Memory B cell (primary cell): Measurements from ENCODE around the gene FBN1.

Source experiments
- ATAC-seq: fragments of 150-1000 bp; cut with Tn5 transposase; 2 replicates; pipeline ENCODE4 v1.10.0; 2021; ENCODE audit warnings: low read depth, mild to moderate bottlenecking, moderate library complexity
- DNase-seq, 2 donors: peaks; one replicate each; pipeline ENCODE4 v3.0.0; 2022; ENCODE audit warnings: low spot score in 2 of 2
- H3K27ac Mint-ChIP-seq: one replicate; pipeline ENCODE4 v1.8.0; 2022; ENCODE audit warnings: mild to moderate bottlenecking, moderate library complexity, mixed read lengths
- H3K27me3 Mint-ChIP-seq: one replicate; pipeline ENCODE4 v1.8.0; 2022; ENCODE audit warnings: mixed read lengths
- H3K36me3 Mint-ChIP-seq: one replicate; pipeline ENCODE4 v1.8.0; 2022; ENCODE audit warnings: mild to moderate bottlenecking, mixed read lengths
- H3K4me1 Mint-ChIP-seq: one replicate; pipeline ENCODE4 v1.8.0; 2022; ENCODE audit warnings: mixed read lengths
- H3K4me3 Mint-ChIP-seq: one replicate; pipeline ENCODE4 v1.8.0; 2022; ENCODE audit warnings: mild to moderate bottlenecking, moderate library complexity, mixed read lengths
- H3K9me3 Mint-ChIP-seq: one replicate; pipeline ENCODE4 v1.8.0; 2022; ENCODE audit warnings: mixed read lengths

FBN1 gene

DNA sequence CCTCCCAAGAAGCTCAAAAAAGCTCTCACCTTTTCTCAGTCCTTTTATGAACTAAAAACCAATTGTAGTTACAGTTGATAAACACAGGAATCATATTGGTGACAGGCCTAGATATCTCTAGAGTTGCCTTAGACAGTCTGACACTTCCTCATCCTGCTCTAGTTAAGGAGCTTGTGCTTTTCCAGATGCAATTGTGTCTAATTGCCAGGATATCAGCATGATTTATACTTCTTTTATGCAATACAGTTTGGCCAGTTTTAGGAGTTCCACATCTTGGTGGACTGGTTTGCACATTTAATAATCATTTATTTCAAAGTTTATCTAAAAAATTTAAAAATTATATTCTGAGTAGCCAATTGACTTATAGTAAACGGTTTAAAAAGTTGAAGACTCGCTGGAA lies 218.6 kb downstream of the FBN1 start:
- Mint-ChIP-seq H3K36me3 (no peaks in the 10 kb centered on the region), H3K4me3 (no peak overlapping the region), H3K4me1 (peaks cover 2% of the 10 kb centered on the region), H3K27me3 (no peaks in the 10 kb centered on the region), H3K27ac (no peak overlapping the region), H3K9me3 (no peaks in the 10 kb centered on the region)
- DNase-seq, result no peak
- no peak for ATAC-seq

DNA sequence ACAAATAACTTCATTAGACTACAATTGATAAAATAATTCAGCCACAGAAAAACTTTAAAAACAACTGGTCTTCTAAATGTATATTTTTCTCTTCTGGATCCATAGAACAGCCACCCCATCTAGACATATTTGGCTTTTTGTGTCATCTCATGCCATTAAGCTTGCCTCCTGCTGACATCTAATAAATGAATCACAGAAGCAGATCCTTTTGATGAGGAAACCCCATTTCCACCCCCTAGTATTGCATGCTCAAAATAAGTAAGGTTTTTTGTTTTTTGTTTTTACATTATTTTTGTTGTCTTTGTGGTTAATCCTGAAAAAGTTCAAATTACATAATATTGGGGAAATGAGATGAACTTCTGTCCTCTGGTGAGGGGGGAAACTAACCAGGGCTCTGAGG lies 219.5 kb downstream of the FBN1 start:
- DNase-seq (no peak), ATAC-seq (no peak)
- Mint-ChIP-seq H3K9me3 (no peaks in the 10 kb centered on the region), H3K27ac (no peak overlapping the region), H3K27me3 (no peaks in the 10 kb centered on the region), H3K4me1 (peaks cover 2% of the 10 kb centered on the region), H3K36me3 (no peaks in the 10 kb centered on the region), H3K4me3 (no peak overlapping the region)

DNA sequence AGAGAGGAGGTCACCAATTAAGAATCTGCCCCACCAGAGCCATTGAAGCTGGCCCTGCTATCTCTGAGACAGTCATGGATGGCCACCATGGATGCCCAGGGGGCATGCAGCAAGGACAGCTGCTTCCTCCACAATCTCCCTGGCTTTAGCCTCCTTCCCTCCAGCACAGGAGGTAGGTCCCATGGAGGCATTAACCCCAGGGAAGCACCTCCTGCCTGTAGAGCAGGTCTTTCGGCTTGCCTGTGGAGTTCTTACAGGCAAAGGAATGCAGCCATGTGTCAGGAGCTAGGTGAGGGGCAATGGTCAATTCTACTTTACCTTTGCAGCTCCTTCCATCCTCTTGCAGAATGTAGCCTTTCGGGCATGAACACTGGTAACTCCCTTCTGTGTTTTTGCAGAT lies 220.5 kb downstream of the FBN1 start:
- ATAC-seq (no peak), DNase-seq (no peak)
- H3K4me3 Mint-ChIP-seq, result no peak overlapping the region
- no peaks in the 10 kb centered on the region for H3K9me3 Mint-ChIP-seq
- H3K27ac Mint-ChIP-seq, result no peak overlapping the region
- peaks cover 2% of the 10 kb centered on the region for H3K4me1 Mint-ChIP-seq
- no peaks in the 10 kb centered on the region for H3K27me3 Mint-ChIP-seq
- no peaks in the 10 kb centered on the region for H3K36me3 Mint-ChIP-seq

DNA sequence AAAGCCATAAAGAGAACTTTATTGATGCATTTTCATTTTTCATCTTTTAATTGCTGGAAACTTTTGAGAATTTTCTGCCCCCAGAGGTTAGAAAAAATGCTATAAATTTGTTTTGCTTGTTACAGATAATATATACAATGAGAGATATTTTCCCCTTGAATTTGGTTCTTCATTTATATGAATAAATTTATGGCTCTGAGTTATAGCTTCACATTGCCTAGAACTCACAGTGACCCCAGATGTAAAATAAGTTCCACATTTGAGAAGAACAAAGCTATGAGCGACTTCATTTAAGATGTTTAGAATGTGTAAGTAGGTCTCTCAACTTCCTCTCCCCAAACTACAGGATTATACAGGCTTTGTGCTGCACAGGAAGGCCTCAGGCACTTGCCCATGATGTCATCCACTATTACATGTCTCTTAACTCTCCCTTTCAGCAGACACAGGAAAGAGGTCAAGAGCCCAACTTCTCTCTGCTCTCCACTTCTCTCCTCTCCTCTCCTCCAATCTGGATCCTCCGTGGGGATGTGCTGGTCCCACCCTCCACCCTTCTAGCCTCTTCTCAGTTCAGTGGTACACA lies 221.5 kb downstream of the FBN1 start:
- Mint-ChIP-seq H3K27ac (no peak overlapping the region), H3K9me3 (no peaks in the 10 kb centered on the region), H3K36me3 (no peaks in the 10 kb centered on the region), H3K4me3 (no peak overlapping the region), H3K4me1 (peaks cover 2% of the 10 kb centered on the region), H3K27me3 (no peaks in the 10 kb centered on the region)
- ATAC-seq, result no peak
- no peak for DNase-seq

DNA sequence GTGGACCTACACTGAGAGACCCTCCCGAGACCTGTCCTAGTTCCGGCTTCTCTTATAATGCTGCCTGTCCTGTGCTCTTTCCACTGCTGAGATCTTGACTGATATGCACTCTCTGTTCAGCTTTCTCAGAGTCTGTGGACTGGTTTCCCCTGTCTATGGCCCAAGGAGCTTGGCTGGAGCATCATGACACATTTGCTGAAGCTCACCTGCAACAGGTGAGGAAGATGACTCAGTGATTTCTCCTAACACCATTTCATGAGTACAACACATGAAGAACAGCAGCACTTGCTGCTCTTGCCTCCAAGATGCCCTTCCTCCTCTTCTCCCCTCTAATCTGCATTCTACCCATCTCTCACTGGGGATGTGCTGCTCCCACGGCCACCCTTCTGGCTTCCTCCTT lies 222.2 kb downstream of the FBN1 start:
- H3K9me3 Mint-ChIP-seq, result no peaks in the 10 kb centered on the region
- ATAC-seq (no peak), DNase-seq (no peak)
- no peaks in the 10 kb centered on the region for H3K36me3 Mint-ChIP-seq
- peaks cover 2% of the 10 kb centered on the region for H3K4me1 Mint-ChIP-seq
- no peak overlapping the region for H3K27ac Mint-ChIP-seq
- H3K4me3 Mint-ChIP-seq, result no peak overlapping the region
- no peaks in the 10 kb centered on the region for H3K27me3 Mint-ChIP-seq

DNA sequence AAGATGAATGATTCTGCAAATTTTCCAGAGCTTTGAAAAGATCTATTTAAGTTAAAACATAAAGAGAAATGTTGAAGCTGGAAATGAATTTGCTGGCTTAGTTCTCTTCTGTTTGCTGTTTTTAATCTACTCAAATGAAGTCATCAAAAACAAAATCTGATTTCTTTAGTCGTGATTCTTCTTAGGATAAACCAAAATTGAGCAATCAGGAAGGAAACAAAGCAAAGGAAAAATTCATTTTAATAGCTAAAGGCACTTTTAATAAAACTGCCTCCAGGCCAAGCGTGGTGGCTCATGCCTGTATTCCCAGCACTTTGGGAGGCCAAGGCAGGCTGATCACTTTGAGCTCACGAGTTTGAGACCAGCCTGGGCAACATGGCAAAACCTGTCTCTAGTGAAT lies 223.1 kb downstream of the FBN1 start:
- Mint-ChIP-seq H3K27me3 (peaks cover 2% of the 10 kb centered on the region), H3K4me3 (no peak overlapping the region), H3K9me3 (no peaks in the 10 kb centered on the region), H3K36me3 (no peaks in the 10 kb centered on the region), H3K27ac (no peak overlapping the region), H3K4me1 (peaks cover 2% of the 10 kb centered on the region)
- DNase-seq (no peak), ATAC-seq (no peak)

DNA sequence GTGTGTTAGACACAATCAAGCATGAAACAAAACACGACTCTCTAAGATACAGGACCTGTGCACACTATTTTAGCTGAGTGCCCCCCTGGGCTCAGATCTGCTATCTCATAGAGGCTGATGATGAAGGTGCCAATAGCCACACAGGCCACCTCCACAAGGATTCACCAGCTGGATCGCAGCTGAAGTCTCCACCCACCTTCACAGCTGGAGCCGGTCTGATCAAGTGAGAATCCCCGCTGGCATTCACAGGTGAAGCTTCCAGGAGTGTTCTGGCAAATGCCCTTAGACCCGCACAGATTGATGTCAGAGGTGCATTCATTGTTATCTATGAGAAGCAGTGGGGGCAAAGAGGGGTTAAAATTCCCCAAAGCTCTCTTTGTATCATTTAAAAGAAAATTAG lies 224.1 kb downstream of the FBN1 start:
- DNase-seq (no peak), ATAC-seq (no peak)
- H3K4me1 Mint-ChIP-seq, result peaks cover 2% of the 10 kb centered on the region
- no peak overlapping the region for H3K4me3 Mint-ChIP-seq
- H3K27ac Mint-ChIP-seq, result no peak overlapping the region
- no peaks in the 10 kb centered on the region for H3K36me3 Mint-ChIP-seq
- H3K27me3 Mint-ChIP-seq, result peaks cover 3% of the 10 kb centered on the region
- H3K9me3 Mint-ChIP-seq, result no peaks in the 10 kb centered on the region

DNA sequence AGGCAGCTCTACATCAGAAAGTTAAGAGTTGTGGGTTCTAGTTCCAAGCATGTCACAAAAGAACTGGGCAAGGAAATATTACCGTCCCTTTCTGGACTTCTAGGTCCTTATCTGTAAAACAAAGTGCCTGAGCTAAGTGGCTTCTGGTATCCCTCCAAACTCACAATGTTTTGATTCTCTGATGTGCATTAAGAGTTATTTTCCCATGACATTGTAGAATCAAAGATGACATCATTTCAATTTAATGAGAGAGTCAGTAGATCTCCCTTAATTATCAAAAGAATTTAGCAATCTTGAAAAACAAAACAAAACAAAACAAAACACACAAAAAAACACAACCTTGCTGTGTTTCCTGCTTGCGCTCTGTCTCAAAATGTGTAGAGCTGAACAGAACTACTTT lies 225.6 kb downstream of the FBN1 start:
- no peak for DNase-seq
- Mint-ChIP-seq H3K4me3 (no peak overlapping the region), H3K27me3 (peaks cover 3% of the 10 kb centered on the region), H3K4me1 (peaks cover 2% of the 10 kb centered on the region), H3K27ac (no peak overlapping the region), H3K36me3 (no peaks in the 10 kb centered on the region), H3K9me3 (no peaks in the 10 kb centered on the region)
- no peak for ATAC-seq

DNA sequence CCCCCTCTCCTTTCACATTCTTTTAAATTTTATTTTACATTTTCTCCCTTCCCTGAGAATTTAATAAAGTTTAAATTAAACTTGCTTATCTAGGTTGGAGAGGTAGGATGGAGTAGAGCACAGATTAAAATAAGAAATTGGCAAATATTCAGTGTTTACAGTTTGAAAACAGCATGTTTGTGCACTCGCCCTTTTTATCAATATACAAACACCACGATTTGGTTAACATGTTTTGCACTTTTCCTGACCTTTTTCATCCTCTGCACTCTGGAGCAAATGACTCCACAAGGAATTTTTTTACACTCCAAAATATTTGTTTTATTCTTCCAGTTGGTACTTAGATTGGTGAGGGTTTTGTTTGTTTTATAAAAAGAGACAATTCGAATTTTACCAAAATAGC lies 227.2 kb downstream of the FBN1 start:
- Mint-ChIP-seq H3K4me3 (no peak overlapping the region), H3K27ac (no peak overlapping the region), H3K4me1 (no peaks in the 10 kb centered on the region), H3K9me3 (no peaks in the 10 kb centered on the region), H3K27me3 (peaks cover 3% of the 10 kb centered on the region), H3K36me3 (no peaks in the 10 kb centered on the region)
- ATAC-seq, result no peak
- DNase-seq, result no peak

DNA sequence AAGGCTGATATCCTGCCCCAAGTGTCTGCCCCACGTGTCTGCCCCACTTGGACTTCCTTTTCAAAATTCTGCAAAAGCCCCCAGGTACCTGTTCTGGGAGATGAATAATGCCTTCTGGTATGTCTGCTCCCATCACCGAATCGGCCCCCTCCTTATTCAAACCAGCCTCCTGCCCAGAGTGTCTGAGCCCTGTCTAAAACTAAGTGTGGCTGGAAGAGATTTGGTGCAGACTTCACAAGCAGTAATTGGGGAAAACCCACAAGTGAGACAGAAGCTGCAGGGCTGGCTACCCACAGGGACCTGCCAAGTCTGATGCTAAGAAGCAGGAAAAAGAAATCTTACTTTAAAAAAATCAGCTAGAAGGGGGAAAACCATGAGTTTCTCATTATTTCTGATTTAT lies 229.2 kb downstream of the FBN1 start:
- peaks cover 7% of the 10 kb centered on the region for H3K27me3 Mint-ChIP-seq
- H3K27ac Mint-ChIP-seq, result no peak overlapping the region
- no peak overlapping the region for H3K4me3 Mint-ChIP-seq
- no peaks in the 10 kb centered on the region for H3K4me1 Mint-ChIP-seq
- no peak for DNase-seq
- no peaks in the 10 kb centered on the region for H3K9me3 Mint-ChIP-seq
- no peaks in the 10 kb centered on the region for H3K36me3 Mint-ChIP-seq
- ATAC-seq, result no peak

DNA sequence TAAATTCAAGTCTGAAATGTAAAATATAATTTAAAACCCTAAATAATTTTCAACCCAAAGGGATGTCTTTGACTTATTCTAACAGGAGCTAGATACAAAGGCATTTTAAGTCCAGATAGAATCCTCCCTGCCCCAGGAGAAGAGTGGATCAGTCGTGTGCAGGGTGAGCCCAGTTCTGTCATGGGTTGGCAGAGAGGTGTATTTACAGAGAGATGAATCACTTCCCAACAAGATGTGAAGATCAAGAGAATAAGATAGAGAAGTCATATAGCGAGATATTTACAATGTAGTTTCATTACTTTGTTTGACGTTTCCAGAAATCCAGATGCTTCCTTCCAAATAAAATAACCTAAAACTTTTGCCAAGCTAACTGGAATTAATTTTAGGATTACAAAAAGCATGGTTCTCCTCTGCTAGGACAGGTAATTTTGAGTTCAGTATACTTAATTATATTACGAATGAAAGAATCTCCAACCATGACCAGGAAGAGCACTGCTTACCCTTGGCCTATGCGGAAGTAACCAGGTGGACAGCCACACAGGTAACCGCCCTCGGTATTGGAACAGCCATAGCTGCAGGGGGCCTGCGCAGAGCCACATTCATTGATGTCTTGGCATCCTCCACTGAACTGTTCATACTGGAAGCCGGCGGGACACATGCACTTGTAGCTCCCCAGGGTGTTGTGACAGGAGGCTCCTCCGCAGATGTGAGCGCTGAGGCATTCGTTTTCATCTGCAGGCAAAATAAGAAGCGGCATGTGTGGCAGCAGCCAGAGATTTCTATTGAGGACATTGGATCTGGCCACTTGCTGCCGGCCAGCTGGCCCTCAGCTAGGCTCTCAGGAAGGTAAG lies 230.2 kb downstream of the FBN1 start:
- ATAC-seq, result no peak

DNA sequence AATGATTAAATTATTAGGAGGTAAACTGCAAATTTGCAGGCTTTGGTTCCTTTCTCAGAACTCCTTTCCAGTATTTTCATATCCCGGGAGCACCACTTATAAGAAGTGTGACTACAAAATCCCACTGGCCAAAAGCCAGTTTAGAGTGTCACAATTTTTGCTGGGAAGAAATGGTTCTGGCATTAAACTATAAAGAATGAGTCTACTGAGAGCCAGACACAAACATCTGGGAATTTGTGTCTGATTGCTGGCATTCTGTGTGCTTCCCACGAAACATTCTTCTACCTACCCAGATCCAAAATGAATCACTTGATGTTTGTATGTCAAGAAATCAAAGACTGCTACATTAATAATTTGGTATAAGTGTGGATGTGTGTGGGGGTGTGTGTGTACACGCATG lies 231.5 kb downstream of the FBN1 start:
- H3K27ac Mint-ChIP-seq, result no peak overlapping the region
- H3K27me3 Mint-ChIP-seq, result peaks cover 7% of the 10 kb centered on the region
- H3K36me3 Mint-ChIP-seq, result no peaks in the 10 kb centered on the region
- DNase-seq (no peak), ATAC-seq (no peak)
- H3K4me3 Mint-ChIP-seq, result no peak overlapping the region
- no peaks in the 10 kb centered on the region for H3K9me3 Mint-ChIP-seq
- no peaks in the 10 kb centered on the region for H3K4me1 Mint-ChIP-seq

More for the DNA sequence above, 230.2 kb downstream of the FBN1 start:
- Mint-ChIP-seq H3K27me3 (peaks cover 7% of the 10 kb centered on the region), H3K4me3 (no peak overlapping the region), H3K9me3 (no peaks in the 10 kb centered on the region), H3K4me1 (no peaks in the 10 kb centered on the region), H3K27ac (no peak overlapping the region), H3K36me3 (no peaks in the 10 kb centered on the region)
- no peak for DNase-seq

DNA sequence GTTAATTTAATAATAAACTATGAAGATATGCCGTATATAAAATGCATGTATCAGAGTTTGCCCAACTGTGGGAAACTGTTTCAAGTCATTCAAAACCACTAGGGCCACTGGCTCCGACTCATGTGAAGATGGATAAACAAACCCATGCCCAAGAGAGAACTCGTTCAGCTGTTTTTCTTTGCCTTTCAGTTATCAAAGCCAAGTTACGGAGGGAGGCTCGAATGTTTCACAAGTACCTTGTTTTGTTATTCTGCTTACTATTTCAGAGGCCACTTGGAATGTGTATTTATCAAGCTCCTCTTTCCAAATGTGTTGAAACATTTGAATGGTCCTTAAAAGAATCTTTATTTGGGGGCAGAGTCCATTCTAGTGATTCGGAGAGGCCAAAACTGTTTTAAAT lies 232.2 kb downstream of the FBN1 start:
- H3K27ac Mint-ChIP-seq, result no peak overlapping the region
- peaks cover 7% of the 10 kb centered on the region for H3K27me3 Mint-ChIP-seq
- no peak for ATAC-seq
- DNase-seq, result no peak
- H3K4me1 Mint-ChIP-seq, result no peaks in the 10 kb centered on the region
- no peaks in the 10 kb centered on the region for H3K36me3 Mint-ChIP-seq
- no peak overlapping the region for H3K4me3 Mint-ChIP-seq
- H3K9me3 Mint-ChIP-seq, result no peaks in the 10 kb centered on the region

DNA sequence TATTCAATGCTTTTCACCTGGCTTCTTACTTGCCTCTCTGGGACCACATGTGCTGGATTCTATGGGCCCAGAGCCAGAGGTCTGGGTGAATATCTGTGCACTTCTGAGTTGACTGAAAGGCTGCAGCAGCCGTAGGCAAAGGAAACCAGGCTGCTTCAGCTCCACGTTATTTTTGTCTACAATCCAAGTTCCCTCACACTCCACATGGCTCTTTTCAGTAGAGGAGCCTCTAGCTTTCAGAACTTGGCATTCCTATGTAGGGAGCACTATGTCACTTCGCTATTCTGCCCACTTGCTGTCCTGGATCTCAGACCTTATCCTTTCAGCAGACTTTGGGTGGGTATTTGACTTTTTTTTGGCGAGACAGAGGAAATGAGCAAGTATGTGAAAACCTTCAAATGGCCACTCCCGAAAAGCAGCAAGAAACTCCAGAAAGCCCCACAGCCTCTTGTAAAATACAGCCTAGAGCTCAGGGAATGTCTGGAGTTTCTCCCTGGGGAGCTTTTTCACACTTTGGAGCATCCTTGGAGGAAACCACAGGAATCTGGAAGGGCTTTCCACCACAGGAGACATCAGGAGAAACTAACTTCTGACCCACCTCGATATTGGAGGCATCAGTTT lies 233.4 kb downstream of the FBN1 start:
- Mint-ChIP-seq H3K4me3 (no peak overlapping the region), H3K4me1 (no peaks in the 10 kb centered on the region), H3K27me3 (peaks cover 4% of the 10 kb centered on the region), H3K9me3 (no peaks in the 10 kb centered on the region), H3K36me3 (no peaks in the 10 kb centered on the region), H3K27ac (no peak overlapping the region)
- no peak for ATAC-seq
- no peak for DNase-seq
